Left cardiac atrium (tissue), 4 donors: Measurements from ENCODE around the gene KATNAL1. TPM values are rescaled to one million over a fixed set of nuclear protein-coding genes. Genes with fewer than 3 reads are reported as not detected.
A peak's percentile ranks its signal among the peaks of the same experiment; 100 is the strongest.
"Not testable (repeated sequence)": the region's sequence is repeated elsewhere in the genome, so short reads cannot be mapped to it uniquely, and the experiment has no call there.

Experiments used
- ATAC-seq, 2 donors: fragments of 200-7000 bp; cut with Tn5 transposase; one replicate each; pipeline ENCODE4 v1.9.1; 2020; ENCODE audit warnings: mild to moderate bottlenecking in 2 of 2, moderate library complexity in 2 of 2
- DNase-seq: peaks from one replicate; pipeline ENCODE4 v3.0.0-alpha.2; 2020
- intact Hi-C, 2 donors: fragments of 100-400 bp; cut with DNase I; formaldehyde crosslinking; loops; one replicate each; pipeline versions ENCODE4 v1.14.1 to v1.15.1; 2022 to 2023
- total RNA-seq, 2 donors: library from RNA; stranded (reverse); fragmentation: NEBNext Ultra II Directional; extraction: Animal tissue kit (Norgen Biotek cat#: 25700); gene quantifications; one replicate each; pipeline ENCODE4 v1.2.1, GENCODE V29; 2021
- donor health status: DM: no; HTN: yes; CAD: no.
- donor health status: DM: no; HTN: yes; CAD: no; lungs with severe emphysema.
- donor health status: DM: yes; HTN: yes; CAD: no.
- donor health status: Dilated cardiomyopathy.

Gene KATNAL1
- total RNA-seq, 2 donors from 2014 or later = 41.9 to 42.1 TPM

DNA sequence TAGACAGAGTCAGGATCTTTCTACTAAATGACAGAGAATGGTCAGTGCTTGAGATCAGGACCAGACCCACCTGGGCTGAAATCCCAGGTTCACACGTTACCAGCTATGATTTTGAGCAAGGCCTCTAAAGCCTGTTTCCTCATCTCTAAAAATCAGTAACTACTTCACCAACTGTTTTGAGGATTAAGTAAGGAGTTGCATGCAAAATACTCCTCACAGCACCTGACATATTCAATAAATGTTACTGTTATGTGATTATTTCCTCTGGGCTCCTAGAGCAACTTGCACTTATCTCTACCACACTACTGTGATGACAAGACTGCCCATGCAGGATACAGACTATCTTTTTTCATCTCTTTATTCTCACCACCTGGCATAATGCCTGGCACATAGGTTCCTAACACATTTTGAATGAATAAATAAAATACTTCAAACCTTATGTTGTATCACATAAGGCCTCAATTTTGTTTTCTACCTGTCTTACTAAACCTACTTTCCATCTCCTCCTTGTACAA lies 1.8 kb downstream of the KATNAL1 start:
- DNase-seq (no peak), ATAC-seq (no peak)
- intact Hi-C loops = no loop called here

DNA sequence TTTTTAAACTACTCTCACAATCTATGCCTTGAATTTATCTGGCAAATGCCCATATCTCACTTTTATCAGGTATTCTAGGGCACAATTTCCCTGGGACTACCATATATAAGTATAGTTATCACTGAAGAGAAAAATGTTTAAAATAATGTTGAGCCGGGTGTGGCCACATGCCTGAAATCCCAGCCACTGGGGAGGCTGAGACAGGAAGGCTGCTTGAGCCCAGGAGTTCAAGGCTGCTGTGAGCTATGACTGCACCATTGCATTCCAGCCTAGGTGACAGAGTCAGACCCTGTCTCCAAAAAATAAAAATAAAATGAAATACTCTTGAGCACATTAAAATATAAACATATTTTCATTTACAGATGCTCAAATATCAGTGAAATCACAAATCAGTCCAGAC lies 4.1 kb downstream of the KATNAL1 start:
- DNase-seq = no peak
- intact Hi-C loops = no loop called here
- ATAC-seq = no peak

DNA sequence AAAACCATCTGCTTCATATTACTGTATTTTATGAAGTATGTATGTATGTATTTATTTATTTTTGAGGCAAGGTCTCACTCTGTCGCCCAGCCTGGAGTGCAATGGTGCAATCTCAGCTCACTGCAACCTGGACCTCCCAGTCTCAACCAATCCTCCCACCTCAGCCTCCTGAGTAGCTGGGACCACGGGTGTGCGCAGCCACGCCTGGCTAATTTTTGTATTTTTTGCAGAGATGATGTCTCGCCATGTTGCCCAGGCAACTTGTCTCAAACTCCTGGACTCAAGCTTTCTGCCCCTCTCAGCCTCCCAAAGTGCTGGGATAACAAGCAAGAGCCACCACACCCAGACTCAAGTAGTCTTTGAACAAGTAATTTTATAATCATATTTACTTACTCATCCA lies 5.5 kb downstream of the KATNAL1 start:
- no peak for DNase-seq
- no peak for ATAC-seq
- intact Hi-C loops = no loop called here

DNA sequence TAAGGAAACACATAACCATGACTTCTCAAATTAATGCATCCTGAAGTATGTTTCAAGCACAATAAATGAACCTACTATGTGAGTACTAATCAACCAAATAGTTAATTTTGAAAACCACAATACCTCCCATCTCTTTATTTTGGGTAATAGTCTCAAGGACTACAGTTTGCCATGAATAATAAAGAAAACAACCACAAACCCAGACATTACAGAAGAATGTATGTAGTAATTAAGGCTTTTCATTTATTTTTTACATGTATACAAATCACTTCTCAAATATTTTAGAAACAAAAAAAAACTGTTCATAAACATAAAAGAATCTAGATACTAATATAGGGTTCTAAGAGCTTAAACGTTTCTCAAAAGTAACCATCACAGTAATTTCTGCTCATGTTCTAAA lies 6.8 kb downstream of the KATNAL1 start:
- intact Hi-C loops = no loop called here
- ATAC-seq = no peak
- no peak for DNase-seq

DNA sequence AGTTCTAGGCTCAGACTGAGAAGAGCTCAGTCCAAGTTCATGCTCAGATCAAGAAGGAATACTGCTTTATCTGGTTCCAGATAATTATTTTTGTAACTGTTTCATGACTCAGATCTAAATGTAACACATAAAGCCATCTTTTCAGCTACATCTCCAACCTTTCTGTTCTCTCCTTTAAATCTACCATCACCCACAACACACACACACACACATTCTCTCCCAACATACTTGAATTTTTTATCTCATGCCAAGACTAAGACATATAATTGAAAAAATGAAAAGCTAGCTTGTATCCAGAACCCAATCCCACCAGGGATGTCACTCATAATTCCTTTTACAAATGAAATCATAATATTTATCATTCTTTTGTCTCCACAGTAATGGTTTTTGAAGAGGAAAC lies 7.6 kb downstream of the KATNAL1 start:
- no peak for DNase-seq
- ATAC-seq = no peak
- intact Hi-C loops = no loop called here

DNA sequence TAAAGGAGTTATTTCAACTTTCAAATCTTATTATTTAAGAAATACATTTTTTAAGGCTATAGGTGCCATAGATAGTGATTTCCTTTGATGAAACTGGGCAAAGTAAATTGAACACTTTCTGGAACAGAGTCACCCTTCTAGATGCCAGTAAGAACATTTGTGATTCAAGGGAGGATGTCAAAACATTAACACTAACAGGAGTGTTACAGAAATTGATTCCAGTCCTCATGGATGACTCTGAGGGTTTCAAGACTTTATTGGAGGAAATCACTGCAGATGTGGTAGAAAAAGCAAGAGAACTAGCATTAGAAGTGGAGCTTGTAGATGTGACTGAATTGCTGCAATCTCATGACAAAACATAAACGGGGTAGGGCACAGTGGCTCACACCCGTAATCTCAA lies 12.2 kb downstream of the KATNAL1 start:
- no peak for DNase-seq
- intact Hi-C loops = no loop called here
- no peak for ATAC-seq

DNA sequence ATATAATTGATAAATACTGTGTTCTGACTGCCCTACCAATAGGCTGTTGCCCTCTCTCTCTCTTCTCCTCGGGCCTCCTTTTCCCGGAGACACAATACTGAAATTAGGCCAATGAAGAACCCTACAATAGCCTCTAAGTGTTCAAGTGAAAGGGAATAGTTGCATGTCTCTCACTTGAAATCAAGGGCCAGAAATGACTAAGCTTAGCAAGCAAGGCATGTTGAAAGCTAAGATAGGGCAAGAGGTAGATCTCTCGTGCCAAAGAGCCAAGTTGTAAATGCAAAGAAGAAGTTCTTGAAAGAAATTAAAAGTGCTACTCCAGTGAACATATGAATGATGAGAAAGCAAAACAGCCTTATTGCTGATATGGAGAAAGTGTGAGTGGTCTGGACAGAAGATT lies 13.3 kb downstream of the KATNAL1 start:
- DNase-seq (no peak), ATAC-seq (no peak)
- intact Hi-C loops = no loop called here

DNA sequence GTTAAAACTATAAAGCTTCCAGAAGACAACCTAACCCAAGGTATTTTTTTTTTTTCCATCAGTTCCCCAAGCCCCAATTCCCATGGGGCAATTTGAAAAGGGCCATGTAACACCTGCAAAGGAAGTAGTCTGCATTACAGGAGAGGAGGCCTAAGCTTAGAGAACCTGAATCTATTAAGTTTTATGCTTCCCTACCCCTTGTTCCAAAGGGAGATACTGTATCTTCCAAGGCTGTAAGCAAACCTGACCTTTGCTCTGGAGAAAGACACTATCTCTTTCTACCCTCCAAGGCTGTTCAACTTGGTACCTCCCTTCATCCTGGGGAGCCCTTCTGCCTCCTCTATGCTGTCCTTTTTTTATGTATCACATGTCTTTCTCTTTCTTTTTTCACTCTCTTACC lies 15.0 kb downstream of the KATNAL1 start:
- intact Hi-C loops = no loop called here
- DNase-seq (no peak), ATAC-seq (no peak)

DNA sequence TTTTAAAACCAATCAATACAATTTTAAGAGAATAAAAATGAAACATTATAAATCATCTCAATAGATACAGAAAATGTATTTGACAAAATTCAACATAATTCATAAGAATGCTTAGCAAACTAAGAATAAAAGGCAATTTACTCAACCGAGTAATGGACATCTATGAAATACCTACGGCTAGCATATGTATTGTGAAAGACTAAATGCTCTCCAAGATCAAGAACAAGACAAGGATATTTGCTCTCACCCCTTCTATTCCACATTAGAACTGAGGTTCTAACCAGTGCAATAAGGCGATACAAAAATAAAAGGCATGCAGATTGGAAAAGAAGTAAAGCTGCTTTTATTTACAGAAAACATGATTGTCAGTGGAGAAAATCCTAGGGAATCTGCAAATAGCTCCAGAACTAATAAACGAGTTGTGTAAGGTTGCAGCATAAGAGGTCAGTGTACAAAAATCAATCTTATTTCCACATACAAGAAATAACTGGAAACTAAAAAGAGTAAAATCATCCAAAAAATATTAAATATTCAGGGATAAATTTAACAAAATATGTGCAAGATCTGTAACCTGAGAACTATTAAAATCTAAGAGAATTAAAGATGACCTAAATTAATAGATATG lies 16.4 kb downstream of the KATNAL1 start:
- ATAC-seq = no peak
- intact Hi-C loops = no loop called here
- no peak for DNase-seq

DNA sequence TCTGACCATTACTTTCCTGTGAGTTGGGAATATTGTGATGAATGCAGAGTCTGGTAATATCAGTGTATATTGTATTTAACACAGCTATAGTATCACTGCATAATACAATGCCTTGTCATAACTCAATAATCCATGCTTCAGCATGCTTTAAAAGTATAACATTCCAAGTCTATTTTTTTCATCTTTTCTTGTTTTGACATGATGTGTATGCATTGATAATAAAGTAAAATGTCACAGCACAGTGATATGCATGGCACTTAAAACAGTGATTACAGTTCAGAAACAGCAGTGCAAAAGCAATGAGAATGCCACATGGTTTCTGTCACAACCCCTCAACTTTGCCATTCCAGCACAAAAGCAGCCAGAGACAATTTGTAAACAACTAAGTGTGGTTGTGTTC lies 17.8 kb downstream of the KATNAL1 start:
- intact Hi-C loops = no loop called here
- DNase-seq (no peak), ATAC-seq (no peak)

DNA sequence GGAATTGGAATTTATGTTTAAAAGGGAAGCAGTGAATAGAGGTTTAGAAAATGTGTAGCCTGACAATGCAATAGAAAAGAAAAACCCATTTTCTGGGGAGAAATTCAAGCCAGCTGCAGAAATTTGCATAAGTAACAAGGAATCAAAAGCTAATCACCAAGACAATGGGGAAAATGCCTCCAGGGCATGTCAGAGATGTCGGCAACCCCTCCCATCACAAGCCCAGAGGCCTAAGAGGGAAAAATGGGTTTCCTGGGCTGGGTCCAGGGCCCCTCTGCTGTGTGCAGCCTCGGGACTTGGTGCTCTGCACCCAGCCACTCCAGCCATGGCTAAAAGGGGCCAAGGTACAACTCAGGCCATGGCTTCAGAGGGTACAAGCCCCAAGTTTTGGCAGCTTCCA lies 21.3 kb downstream of the KATNAL1 start:
- intact Hi-C loops, DNase-seq, ATAC-seq: not testable (repeated sequence)

DNA sequence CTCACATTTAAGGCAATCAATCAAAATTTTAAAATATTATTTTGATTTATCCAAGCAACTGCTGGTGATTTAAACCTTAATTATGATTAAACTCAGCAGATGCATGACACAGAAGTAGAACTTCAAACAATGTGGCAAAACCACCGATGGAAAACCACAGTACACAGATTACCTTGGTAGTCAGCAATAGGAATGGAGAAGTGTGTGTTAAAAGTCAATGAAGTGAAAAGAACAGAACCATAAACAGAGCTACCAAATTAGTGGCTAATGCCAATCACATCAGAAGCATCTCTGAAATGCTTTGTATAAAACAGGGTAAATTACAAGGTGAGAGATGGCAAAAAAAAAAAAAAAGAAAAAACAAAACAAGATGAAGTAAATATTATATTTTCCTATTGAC lies 31.2 kb downstream of the KATNAL1 start:
- no peak for ATAC-seq
- no peak for DNase-seq
- intact Hi-C loops = no loop called here

DNA sequence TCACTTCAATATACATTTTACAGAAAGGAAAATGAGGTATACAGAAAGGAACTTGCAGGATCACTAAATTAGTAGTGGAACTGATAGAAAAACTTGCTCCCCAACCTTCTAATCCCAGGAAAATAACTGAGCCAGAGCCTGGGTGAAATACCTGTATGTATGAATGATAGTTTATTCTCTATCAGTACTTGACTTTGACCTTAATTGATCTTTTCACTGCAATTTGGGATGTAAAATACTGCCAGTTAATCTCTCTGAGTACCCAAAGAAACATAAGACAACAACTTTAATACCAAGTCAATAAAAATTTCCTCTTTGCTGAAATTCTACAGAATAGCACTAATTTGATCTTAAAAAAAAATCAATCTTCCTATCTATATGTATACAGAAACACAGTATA lies 33.3 kb downstream of the KATNAL1 start:
- intact Hi-C loops = no loop called here
- DNase-seq (no peak), ATAC-seq (no peak)

DNA sequence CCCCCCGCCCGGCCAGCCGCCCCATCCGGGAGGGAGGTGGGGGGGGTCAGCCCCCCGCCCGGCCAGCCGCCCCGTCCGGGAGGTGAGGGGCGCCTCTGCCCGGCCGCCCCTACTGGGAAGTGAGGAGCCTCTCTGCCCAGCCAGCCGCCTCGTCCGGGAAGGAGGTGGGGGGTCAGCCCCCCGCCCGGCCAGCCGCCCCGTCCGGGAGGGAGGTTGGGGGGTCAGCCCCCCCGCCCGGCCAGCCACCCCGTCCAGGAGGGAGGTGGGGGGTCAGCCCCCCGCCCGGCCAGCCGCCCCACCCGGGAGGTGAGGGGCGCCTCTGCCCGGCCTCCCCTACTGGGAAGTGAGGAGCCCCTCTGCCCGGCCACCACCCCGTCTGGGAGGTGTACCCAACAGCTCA lies 37.3 kb downstream of the KATNAL1 start:
- DNase-seq, ATAC-seq, intact Hi-C loops: not testable (repeated sequence)

DNA sequence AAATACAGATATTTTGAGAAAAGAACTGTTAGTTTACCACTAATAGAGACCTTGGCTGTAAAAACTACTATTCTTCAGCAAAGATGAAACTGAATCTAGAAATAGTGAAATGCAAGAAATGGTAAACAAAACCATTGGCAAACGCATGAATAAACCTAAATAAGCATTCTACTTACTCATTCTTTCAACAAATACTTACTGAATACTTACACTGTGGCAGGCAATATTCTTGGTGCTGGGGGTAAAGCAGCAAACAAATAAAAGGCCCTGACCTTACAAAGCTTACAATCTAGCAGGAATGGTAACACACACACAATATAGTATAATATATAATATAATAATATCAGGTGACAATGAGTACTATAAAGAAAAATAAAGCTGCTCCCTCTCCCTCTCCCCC lies 38.7 kb downstream of the KATNAL1 start:
- DNase-seq (no peak), ATAC-seq (no peak)
- intact Hi-C loops = no loop called here

DNA sequence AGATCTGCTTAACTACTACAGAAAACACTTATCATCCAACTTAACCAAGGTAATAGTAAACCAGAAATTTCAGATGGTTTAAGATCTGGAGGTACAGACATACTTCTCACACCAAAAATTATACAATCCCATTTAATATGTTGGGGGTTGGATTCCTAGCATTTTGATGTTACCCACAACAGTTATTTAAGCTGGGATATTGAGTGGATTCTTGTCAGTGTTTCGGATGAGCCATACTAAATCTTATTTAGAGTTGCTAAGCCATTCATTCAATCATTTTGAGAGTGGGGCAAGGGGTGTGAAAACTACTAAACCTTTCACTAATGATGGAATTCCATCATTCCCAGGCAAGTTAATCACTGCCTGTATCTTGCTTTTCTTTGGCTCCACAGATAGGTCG lies 40.6 kb downstream of the KATNAL1 start:
- no peak for DNase-seq
- no peak for ATAC-seq
- intact Hi-C loops = no loop called here

DNA sequence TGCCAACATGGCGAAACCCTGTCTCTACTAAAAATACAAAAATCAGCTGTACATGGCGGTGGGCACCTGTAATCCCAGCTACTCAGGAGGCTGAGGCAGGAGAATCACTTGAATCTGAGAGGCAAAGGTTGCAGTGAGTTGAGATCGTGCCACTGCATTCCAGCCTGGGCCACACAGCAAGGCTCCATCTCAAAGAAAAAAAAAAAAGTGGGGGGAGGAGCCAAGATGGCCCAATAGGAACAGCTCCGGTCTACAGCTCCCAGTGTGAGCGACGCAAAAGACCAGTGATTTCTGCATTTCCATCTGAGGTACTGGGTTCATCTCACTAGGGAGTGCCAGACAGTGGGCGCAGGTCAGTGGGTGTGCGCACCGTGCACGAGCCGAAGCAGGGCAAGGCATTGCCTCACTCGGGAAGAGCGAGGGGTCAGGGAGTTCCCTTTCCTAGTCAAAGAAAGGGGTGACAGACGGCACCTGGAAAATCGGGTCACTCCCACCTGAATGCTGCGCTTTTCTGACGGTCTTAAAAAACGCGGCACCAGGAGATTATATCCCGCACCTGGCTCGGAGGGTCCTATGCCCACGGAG lies 48.1 kb downstream of the KATNAL1 start:
- DNase-seq, ATAC-seq: not testable (repeated sequence)
- intact Hi-C loops = loop anchor here in 1 of 2 donors (5.0 kb wide), 1 partner anchor 203 kb away; no protein-coding TSS in a partner anchor

DNA sequence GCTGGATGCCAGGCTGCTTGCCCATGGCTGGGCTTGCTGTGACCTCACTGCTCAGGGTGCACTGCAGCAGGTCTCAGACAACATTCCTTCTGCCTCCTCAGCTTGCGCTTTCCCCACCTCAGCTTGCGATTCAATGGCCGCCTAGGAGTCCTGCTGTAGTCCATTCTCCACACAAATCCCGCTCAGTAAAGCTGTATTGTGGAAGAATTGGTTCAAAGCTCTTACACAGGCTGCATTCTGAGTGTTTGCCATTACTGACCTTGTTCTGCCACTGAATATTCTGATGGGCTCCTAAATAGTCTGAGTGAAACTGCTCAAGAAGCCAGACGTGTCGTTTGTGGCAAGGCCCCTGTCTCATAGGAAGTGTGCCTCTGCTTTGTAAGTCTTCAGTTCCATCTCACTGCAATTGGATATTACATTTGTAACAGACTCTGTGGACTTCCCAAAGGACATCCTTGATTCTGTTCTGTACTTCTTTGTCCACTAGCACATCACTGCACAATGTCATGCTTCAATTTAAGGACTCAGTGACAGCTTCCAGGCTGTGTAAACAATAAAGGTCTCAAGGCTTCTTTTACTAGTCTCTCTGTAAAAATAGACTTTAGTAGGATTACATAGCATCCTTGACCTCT lies 49.8 kb downstream of the KATNAL1 start:
- DNase-seq = no peak
- intact Hi-C loops = loop anchor here in 1 of 2 donors (5.0 kb wide), 1 partner anchor 205 kb away; no protein-coding TSS in a partner anchor
- peak; percentile 57 to 66 for ATAC-seq

DNA sequence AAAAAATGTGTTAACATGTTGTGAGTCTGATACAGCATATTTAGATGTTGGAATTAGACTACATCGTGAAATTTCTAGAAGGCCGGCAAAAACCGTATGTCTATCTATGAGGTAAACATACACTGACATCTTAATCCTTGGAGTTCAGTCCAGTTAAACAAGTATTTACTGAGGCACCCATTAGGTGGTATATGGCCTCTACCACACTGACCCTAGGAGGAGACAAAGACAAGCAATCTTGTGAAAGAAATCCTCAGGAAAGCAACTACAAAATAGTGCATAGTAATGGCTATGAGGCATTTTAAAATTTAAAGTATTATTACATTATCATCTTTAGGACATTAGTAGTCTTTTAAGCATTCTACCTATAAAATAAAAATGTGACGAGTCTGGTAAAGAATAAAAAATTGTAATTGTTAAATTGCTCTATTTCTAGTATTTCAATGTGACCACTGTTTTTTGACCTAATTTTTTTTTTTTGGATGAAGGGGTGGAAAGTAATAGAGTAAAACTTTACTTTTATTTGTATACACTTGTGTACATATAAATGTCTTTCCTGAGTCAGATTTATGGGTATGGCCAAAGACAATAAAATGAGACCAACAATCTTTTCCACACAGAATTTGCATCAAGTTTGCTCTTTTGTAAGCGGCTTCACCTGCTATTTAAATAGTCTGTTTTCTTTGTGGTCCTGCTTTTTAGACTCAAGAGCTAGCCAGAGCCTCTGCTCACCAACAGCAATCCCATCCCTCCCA lies 50.5 kb downstream of the KATNAL1 start:
- DNase-seq (no peak), ATAC-seq (no peak)
- intact Hi-C loops = loop anchor here in 1 of 2 donors (5.0 kb wide), 1 partner anchor 205 kb away; no protein-coding TSS in a partner anchor

DNA sequence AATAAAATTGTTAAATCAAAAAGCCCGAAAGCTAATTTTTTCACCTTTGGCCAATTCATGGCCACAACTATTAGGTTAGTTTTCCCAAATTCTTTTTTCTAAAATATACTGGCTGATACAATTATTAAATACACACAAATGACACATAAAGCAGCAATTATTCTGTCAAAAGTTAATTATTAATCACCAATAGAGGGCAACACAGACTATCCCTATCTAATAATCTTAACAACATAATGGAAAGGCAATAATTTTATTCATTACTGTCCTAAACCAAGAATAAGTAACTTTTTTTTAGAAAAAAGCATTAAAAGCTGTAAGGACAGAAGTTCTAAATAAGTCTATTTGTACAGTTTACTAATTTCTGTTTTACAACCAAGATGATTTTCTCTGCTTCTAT lies 51.7 kb downstream of the KATNAL1 start:
- no peak for ATAC-seq
- intact Hi-C loops = loop anchor here in 1 of 2 donors (5.0 kb wide), 1 partner anchor 207 kb away; no protein-coding TSS in a partner anchor
- no peak for DNase-seq
